ENCODE measurements around the gene THSD4.

DNA sequence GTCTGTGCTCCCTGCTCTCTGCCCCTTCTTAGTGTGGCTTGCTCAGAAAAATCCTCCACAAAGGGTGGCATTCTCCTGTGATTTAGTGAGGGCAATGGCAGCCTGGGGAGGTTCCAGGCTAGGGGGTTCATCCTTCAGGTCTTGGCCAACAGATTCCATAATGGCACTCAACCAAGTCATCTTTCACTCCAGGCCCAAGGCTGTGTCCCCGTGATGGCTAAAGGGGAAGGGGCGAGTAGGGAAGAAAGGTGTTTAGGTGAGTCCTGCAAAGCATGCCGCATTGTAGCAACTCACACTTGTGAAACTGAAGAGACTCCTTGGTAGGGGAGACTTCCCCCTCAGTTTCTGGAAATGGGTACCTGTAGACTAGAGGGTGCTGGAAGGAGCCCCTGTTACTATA lies 105.6 kb downstream of the THSD4 start:
- TF ChIP-seq, protein P1, sequence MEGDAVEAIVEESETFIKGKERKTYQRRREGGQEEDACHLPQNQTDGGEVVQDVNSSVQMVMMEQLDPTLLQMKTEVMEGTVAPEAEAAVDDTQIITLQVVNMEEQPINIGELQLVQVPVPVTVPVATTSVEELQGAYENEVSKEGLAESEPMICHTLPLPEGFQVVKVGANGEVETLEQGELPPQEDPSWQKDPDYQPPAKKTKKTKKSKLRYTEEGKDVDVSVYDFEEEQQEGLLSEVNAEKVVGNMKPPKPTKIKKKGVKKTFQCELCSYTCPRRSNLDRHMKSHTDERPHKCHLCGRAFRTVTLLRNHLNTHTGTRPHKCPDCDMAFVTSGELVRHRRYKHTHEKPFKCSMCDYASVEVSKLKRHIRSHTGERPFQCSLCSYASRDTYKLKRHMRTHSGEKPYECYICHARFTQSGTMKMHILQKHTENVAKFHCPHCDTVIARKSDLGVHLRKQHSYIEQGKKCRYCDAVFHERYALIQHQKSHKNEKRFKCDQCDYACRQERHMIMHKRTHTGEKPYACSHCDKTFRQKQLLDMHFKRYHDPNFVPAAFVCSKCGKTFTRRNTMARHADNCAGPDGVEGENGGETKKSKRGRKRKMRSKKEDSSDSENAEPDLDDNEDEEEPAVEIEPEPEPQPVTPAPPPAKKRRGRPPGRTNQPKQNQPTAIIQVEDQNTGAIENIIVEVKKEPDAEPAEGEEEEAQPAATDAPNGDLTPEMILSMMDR (IDR thresholded peaks at IDR 0.05): no peak
- TF ChIP-seq POLR2A (IDR thresholded peaks at IDR 0.05): no peak
